ENCODE measurements around the gene NPIPA8.
"Not testable (repeated sequence)": the region's sequence is repeated elsewhere in the genome, so short reads cannot be mapped to it uniquely, and the experiment has no call there.

GRCh38 chr16:18336636-18337035 lies at the start of gene NPIPA8:
- TF ChIP-seq, protein P1, sequence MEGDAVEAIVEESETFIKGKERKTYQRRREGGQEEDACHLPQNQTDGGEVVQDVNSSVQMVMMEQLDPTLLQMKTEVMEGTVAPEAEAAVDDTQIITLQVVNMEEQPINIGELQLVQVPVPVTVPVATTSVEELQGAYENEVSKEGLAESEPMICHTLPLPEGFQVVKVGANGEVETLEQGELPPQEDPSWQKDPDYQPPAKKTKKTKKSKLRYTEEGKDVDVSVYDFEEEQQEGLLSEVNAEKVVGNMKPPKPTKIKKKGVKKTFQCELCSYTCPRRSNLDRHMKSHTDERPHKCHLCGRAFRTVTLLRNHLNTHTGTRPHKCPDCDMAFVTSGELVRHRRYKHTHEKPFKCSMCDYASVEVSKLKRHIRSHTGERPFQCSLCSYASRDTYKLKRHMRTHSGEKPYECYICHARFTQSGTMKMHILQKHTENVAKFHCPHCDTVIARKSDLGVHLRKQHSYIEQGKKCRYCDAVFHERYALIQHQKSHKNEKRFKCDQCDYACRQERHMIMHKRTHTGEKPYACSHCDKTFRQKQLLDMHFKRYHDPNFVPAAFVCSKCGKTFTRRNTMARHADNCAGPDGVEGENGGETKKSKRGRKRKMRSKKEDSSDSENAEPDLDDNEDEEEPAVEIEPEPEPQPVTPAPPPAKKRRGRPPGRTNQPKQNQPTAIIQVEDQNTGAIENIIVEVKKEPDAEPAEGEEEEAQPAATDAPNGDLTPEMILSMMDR (IDR thresholded peaks at IDR 0.05), result not testable (repeated sequence)
- not testable (repeated sequence) for TF ChIP-seq POLR2A (IDR thresholded peaks at IDR 0.05)
